ENCODE data around the gene CCDC107. TPM values are rescaled to one million over a fixed set of nuclear protein-coding genes. Genes with fewer than 3 reads are reported as not detected.

CCDC107 gene
- total RNA-seq, 1 donor from 2014 or later: 13.5 TPM

- Mint-ChIP-seq H3K4me3 (ENCODE audit: unreplicated experiment) (peak overlapping the region; percentile 73), H3K27ac (ENCODE audit: unreplicated experiment) (peak overlapping the region; percentile 67), H3K36me3 (ENCODE audit: low read depth, unreplicated experiment) (peaks cover 18% of the 10 kb centered on the region), H3K9me3 (ENCODE audit: unreplicated experiment) (peaks cover 4% of the 10 kb centered on the region), H3K4me1 (ENCODE audit: unreplicated experiment) (peaks cover 38% of the 10 kb centered on the region), H3K27me3 (ENCODE audit: unreplicated experiment) (peaks cover 36% of the 10 kb centered on the region)
- DNase-seq (ENCODE audit: low spot score): no peak
- no peak for TF ChIP-seq CTCF (IDR thresholded peaks at IDR 0.05; ENCODE audit: unreplicated experiment)
Observed at GRCh38 chr9:35660966-35661415, 2.9 kb downstream of the CCDC107 start.

- peak overlapping the region; percentile 19 for H3K4me3 Mint-ChIP-seq (ENCODE audit: unreplicated experiment)
- no peak for DNase-seq (ENCODE audit: low spot score)
- H3K4me1 Mint-ChIP-seq (ENCODE audit: unreplicated experiment): peaks cover 34% of the 10 kb centered on the region
- H3K27me3 Mint-ChIP-seq (ENCODE audit: unreplicated experiment): peaks cover 36% of the 10 kb centered on the region
- peaks cover 4% of the 10 kb centered on the region for H3K9me3 Mint-ChIP-seq (ENCODE audit: unreplicated experiment)
- TF ChIP-seq CTCF (IDR thresholded peaks at IDR 0.05; ENCODE audit: unreplicated experiment): no peak
- H3K27ac Mint-ChIP-seq (ENCODE audit: unreplicated experiment): peak overlapping the region; percentile 59
- H3K36me3 Mint-ChIP-seq (ENCODE audit: low read depth, unreplicated experiment): peaks cover 18% of the 10 kb centered on the region
Observed at GRCh38 chr9:35661756-35662350, 3.8 kb downstream of the CCDC107 start.

GRCh38 chr9:35662437-35662836 is 4.3 kb downstream of the CCDC107 start:
- H3K27ac Mint-ChIP-seq (ENCODE audit: unreplicated experiment): no peak overlapping the region
- TF ChIP-seq CTCF (IDR thresholded peaks at IDR 0.05; ENCODE audit: unreplicated experiment): no peak
- H3K4me3 Mint-ChIP-seq (ENCODE audit: unreplicated experiment): no peak overlapping the region
- DNase-seq (ENCODE audit: low spot score): no peak
- peaks cover 28% of the 10 kb centered on the region for H3K4me1 Mint-ChIP-seq (ENCODE audit: unreplicated experiment)
- no peaks in the 10 kb centered on the region for H3K9me3 Mint-ChIP-seq (ENCODE audit: unreplicated experiment)
- peaks cover 31% of the 10 kb centered on the region for H3K27me3 Mint-ChIP-seq (ENCODE audit: unreplicated experiment)
- H3K36me3 Mint-ChIP-seq (ENCODE audit: low read depth, unreplicated experiment): peaks cover 13% of the 10 kb centered on the region

- peak; percentile 83 for DNase-seq (ENCODE audit: low spot score)
- TF ChIP-seq CTCF (IDR thresholded peaks at IDR 0.05; ENCODE audit: unreplicated experiment): no peak
- peaks cover 21% of the 10 kb centered on the region for H3K27me3 Mint-ChIP-seq (ENCODE audit: unreplicated experiment)
- no peak within 1 kb of the TSS for H3K27ac Mint-ChIP-seq (ENCODE audit: unreplicated experiment)
- H3K9me3 Mint-ChIP-seq (ENCODE audit: unreplicated experiment): no peaks in the 10 kb centered on the region
- H3K36me3 Mint-ChIP-seq (ENCODE audit: low read depth, unreplicated experiment): peaks cover 9% of the 10 kb centered on the region
- H3K4me3 Mint-ChIP-seq (ENCODE audit: unreplicated experiment): peak within 1 kb of the TSS; percentile 82
- H3K4me1 Mint-ChIP-seq (ENCODE audit: unreplicated experiment): peaks cover 17% of the 10 kb centered on the region
Observed at GRCh38 chr9:35664531-35665470, 6.7 kb downstream of the CCDC107 start, which contains the start of gene ARHGEF39. TSS of gene ARHGEF39 (minus strand) at chr9:35665195. CDS start at chr9:35665169, 26 bp downstream.

Data from endothelial cell (in vitro differentiated cells).